Tibial nerve (tissue), 4 donors: Measurements from ENCODE around the gene HAGH. TPM values are rescaled to one million over a fixed set of nuclear protein-coding genes. Genes with fewer than 3 reads are reported as not detected.

Source experiments
- DNase-seq, 2 donors: peaks; one replicate each; pipeline ENCODE4 v3.0.0-alpha.2; 2019; ENCODE audit warnings: low spot score in 2 of 2
- H3K27ac ChIP-seq, 4 donors: fragments of 200-600 bp; sonication (generic) in 3 of 4; one replicate each; pipeline ENCODE4 v1.5.1; 2017 to 2019; ENCODE audit warnings: mild to moderate bottlenecking in 1 of 4
- H3K27me3 ChIP-seq, 2 donors: fragments of 200-600 bp; sonication (generic) in 1 of 2; one replicate each; pipeline versions ENCODE4 v1.5.1 to v1.6.0; 2017 to 2019
- H3K36me3 ChIP-seq, 3 donors: fragments of 200-600 bp; sonication (generic); one replicate each; pipeline ENCODE4 v1.5.1; 2018 to 2019
- H3K4me1 ChIP-seq, 4 donors: fragments of 200-600 bp; sonication (generic) in 3 of 4; one replicate each; pipeline ENCODE4 v1.5.1; 2017 to 2019
- H3K4me3 ChIP-seq, 4 donors: fragments of 200-600 bp; sonication (generic) in 3 of 4; one replicate each; pipeline ENCODE4 v1.5.1; 2017 to 2019; ENCODE audit warnings: mild to moderate bottlenecking in 1 of 4, moderate library complexity in 1 of 4
- H3K9me3 ChIP-seq, 4 donors: fragments of 200-600 bp; sonication (generic) in 3 of 4; one replicate each; pipeline ENCODE4 v1.5.1; 2017 to 2019
- EP300 ChIP-seq, 2 donors: sonication (generic); formaldehyde crosslinking; IDR thresholded peaks; one replicate each; pipeline ENCODE4 v1.6.1; 2017; ENCODE audit warnings: antibody characterized with exemption in 2 of 2, mild to moderate bottlenecking in 1 of 2
- POLR2A ChIP-seq, 2 donors: fragments of 450-650 bp; IDR thresholded peaks; one replicate each; pipeline ENCODE4 v1.6.1; 2017; ENCODE audit warnings: antibody characterized with exemption in 2 of 2, mild to moderate bottlenecking in 2 of 2, moderate library complexity in 2 of 2
- WGBS, 2 donors: methylation state at CpG; one replicate each; pipeline ENCODE4 v1.1.5; 2018; 5-methylcytosine and 5-hydroxymethylcytosine counted together
- total RNA-seq, 4 donors: library from RNA; depleted of rRNA; stranded (reverse); fragments of >200 nt; gene quantifications; one replicate each; pipeline ENCODE4 v1.1.0, GENCODE V29; 2016
- TF ChIP-seq, protein P1 (sequence below), 5 experiments: fragments of 200-600 bp in 3 of 5; fragments of 450-650 bp in 2 of 5; sonication (generic) in 3 of 5; IDR thresholded peaks; one replicate each; pipeline ENCODE4 v1.5.1; 2016 to 2019; ENCODE audit warnings: antibody characterized with exemption in 5 of 5, mild to moderate bottlenecking in 3 of 5, moderate library complexity in 2 of 5

The HAGH gene
- total RNA-seq, 4 donors from 2014 or later: 89.2 to 161 (median 100) TPM

DNA sequence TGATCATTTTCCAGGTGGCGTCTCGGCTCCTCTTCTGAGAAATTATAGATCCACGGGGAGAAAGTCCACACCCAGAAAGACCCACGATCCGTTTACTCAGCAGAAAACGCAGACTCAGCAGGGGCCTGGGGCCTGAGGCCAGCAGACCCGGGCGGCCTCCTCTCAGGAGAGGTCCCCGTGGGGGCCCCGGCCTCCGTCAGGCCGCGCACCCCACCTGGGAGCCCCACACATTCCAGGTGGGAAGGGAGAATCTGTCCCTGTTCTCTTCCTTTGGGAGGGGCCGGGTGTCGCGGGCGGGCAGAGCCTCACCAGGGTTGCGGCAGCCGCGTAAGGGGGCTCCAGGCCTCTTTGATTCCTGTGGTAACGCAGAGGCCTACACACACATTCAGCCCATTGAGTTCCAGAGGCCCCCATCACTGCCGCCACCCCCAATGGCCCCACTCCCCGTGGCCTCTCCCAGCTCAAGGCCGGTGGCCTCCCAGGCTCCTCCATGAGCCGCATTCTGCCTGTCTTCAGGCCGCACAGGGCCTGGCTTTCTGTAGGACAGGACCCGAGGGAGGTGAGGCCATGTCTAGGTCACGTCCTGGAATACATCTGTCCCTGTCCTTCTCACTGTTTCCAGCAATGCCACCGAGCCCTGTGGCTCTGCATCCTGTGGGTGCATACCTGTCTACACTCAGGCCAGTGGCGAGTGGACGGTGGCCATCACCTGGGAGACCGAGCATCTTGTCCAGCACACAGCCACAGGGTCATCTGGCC is 31.5 kb downstream of the HAGH start:
- peaks cover 0 to 43% (median 0%) of the 10 kb centered on the region in 3 donors for H3K36me3 ChIP-seq
- peaks cover 0 to 15% (median 0%) of the 10 kb centered on the region in 4 donors for H3K9me3 ChIP-seq
- TF ChIP-seq POLR2A (IDR thresholded peaks at IDR 0.05): no peak
- TF ChIP-seq EP300 (IDR thresholded peaks at IDR 0.05): no peak
- TF ChIP-seq, protein P1, sequence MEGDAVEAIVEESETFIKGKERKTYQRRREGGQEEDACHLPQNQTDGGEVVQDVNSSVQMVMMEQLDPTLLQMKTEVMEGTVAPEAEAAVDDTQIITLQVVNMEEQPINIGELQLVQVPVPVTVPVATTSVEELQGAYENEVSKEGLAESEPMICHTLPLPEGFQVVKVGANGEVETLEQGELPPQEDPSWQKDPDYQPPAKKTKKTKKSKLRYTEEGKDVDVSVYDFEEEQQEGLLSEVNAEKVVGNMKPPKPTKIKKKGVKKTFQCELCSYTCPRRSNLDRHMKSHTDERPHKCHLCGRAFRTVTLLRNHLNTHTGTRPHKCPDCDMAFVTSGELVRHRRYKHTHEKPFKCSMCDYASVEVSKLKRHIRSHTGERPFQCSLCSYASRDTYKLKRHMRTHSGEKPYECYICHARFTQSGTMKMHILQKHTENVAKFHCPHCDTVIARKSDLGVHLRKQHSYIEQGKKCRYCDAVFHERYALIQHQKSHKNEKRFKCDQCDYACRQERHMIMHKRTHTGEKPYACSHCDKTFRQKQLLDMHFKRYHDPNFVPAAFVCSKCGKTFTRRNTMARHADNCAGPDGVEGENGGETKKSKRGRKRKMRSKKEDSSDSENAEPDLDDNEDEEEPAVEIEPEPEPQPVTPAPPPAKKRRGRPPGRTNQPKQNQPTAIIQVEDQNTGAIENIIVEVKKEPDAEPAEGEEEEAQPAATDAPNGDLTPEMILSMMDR (IDR thresholded peaks at IDR 0.05): no peak
- no peak overlapping the region for H3K27ac ChIP-seq
- no peaks in the 10 kb centered on the region for H3K27me3 ChIP-seq
- no peak for DNase-seq
- no peak overlapping the region for H3K4me3 ChIP-seq
- 85% methylated on average over 28 to 32 of the region's 32 CpGs for WGBS, 2 donors
- peaks cover 0 to 8% (median 0%) of the 10 kb centered on the region in 4 donors for H3K4me1 ChIP-seq

DNA sequence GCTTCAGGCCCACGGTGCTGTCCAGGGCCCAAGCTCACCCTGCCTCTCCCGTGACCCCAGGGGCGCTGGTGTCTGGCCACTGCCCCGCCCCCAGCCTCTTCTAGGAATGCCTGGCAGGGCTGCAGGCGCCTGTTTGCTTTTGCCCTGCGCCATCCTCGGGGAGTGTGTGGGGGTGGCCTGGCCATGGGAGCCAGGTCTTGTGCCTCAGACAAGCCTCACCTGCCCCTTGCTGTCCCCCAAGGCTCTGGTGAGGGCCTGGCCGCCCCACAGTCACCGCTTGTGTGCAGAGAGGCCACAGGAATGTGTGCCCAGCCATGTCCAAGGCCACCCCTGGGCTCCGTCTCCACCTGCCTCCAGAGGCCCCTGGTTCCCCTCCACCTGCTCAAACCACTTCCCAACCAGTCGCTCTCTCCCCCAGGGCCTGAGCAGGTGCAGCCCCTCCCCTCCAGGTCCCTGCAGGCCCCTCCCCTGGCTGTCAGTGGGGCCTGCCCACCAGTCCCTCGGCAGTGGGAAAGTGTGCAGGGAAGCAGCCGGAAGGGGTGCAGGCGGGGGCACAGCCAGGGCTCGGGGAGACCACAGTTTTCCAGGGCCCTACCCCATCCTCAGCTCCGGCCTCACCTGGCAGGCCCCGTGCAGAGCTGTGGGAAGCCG is 32.3 kb downstream of the HAGH start:
- WGBS, 2 donors: 60 to 62% methylated on average over 9 to 16 of the region's 18 CpGs
- Histone ChIP-seq H3K4me3 (no peak overlapping the region), H3K9me3 (peaks cover 0 to 15% (median 0%) of the 10 kb centered on the region in 4 donors), H3K27me3 (no peaks in the 10 kb centered on the region), H3K27ac (no peak overlapping the region), H3K36me3 (peaks cover 0 to 51% (median 4%) of the 10 kb centered on the region in 3 donors), H3K4me1 (peaks cover 0 to 8% (median 0%) of the 10 kb centered on the region in 4 donors)
- DNase-seq: no peak
- TF ChIP-seq, protein P1 (IDR thresholded peaks at IDR 0.05): no peak
- TF ChIP-seq EP300 (IDR thresholded peaks at IDR 0.05) (no peak), POLR2A (IDR thresholded peaks at IDR 0.05) (no peak)

DNA sequence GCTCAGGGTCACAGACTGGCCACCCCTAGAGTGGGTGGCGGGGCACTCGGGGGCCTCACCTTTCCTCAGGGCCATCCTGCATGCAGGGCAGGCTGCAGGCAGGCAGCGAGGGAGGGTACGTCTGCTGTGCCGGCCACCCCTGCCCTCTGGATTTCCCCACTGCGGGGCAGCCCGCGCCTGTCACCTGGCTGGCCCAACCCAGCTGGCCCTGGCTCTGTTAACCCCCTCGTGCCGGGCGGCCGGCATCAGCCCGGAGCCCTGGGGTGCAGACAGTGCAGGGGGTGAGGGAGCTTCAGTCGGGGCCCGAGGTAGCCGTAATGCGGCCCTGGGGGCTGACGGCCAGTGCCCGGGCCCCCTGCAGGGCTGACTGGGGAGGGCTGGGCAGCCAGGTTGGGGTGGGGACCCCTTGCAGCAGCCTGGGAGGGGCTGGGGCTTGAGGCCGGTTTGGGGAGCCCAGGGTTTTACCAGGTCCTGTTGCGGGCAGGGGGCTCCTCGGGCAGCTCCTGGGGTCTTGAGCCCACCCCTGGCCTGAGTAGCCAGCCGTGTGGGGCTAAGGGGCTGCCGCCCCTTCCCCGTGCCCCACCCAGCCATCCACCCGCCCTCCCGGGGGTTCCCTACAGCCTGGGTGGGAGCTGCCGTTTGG is 32.9 kb downstream of the HAGH start, which contains the start of gene IGFALS:
Gene IGFALS, minus strand, starts transcription at position 128 of the 643 bp plus-strand sequence. Its CDS starts 53 bp downstream, at position 75.
- H3K4me1 ChIP-seq: peaks cover 0 to 9% (median 0%) of the 10 kb centered on the region in 4 donors
- H3K27me3 ChIP-seq: no peaks in the 10 kb centered on the region
- H3K4me3 ChIP-seq: no peak within 1 kb of the TSS
- WGBS, 2 donors: 49 to 51% methylated on average over 16 to 22 of the region's 28 CpGs
- H3K9me3 ChIP-seq: peaks cover 0 to 15% (median 0%) of the 10 kb centered on the region in 4 donors
- DNase-seq: no peak
- H3K27ac ChIP-seq: no peak within 1 kb of the TSS
- H3K36me3 ChIP-seq: peaks cover 0 to 57% (median 6%) of the 10 kb centered on the region in 3 donors
- TF ChIP-seq, protein P1 (IDR thresholded peaks at IDR 0.05): no peak
- no peak for TF ChIP-seq POLR2A (IDR thresholded peaks at IDR 0.05)
- no peak for TF ChIP-seq EP300 (IDR thresholded peaks at IDR 0.05)

DNA sequence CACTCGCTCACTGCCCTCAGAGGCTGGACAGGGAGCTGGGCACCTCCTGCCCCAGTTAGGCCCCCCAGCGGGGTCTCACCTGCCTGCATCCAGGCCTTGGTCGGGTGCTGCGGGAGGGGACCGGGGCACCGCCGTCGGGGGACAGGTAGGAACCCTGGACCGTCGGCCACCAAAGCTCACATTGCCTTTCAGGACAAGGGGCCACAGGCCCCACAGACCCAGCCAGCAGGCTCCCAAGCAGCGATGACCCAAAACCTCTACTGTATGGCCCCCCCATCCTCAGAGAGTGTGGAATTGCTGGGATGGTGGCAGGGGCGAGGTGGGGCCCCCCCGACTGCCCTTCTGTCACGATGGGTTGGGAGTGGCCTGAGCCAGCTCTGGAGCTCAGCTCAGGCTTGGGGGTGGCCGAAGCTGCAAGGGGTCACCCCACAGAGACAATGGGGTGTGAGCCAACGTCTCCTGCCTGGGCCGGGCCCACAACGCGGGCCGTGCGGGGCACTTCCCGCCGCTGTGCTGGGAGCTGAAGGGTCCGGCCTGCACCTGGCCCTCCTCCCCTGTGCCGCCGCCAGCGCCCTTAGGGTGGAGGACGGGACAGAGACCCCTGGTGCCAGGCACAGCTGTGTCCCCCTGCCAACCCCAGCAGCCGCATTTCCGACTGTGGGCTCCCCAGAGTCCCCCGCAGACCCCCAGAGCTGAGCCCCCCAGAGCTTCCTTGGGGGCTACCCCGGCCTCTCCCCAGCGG is 33.6 kb downstream of the HAGH start:
- DNase-seq: no peak
- 78 to 85% methylated on average over 24 to 27 of the region's 33 CpGs for WGBS, 2 donors
- Histone ChIP-seq H3K4me3 (no peak overlapping the region), H3K9me3 (peaks cover 0 to 10% (median 0%) of the 10 kb centered on the region in 4 donors), H3K36me3 (peaks cover 0 to 60% (median 6%) of the 10 kb centered on the region in 3 donors), H3K27ac (no peak overlapping the region), H3K27me3 (no peaks in the 10 kb centered on the region), H3K4me1 (peaks cover 0 to 16% (median 0%) of the 10 kb centered on the region in 4 donors)
- TF ChIP-seq EP300 (IDR thresholded peaks at IDR 0.05) (no peak), POLR2A (IDR thresholded peaks at IDR 0.05) (no peak)
- TF ChIP-seq, protein P1 (IDR thresholded peaks at IDR 0.05): no peak
